ENCODE measurements around the gene NUP133.
"Not testable (repeated sequence)": the region's sequence is repeated elsewhere in the genome, so short reads cannot be mapped to it uniquely, and the experiment has no call there.

Gene NUP133

GRCh38 chr1:229411434-229412055, 96.6 kb downstream of the NUP133 start:
- no peak for DNase-seq

DNA sequence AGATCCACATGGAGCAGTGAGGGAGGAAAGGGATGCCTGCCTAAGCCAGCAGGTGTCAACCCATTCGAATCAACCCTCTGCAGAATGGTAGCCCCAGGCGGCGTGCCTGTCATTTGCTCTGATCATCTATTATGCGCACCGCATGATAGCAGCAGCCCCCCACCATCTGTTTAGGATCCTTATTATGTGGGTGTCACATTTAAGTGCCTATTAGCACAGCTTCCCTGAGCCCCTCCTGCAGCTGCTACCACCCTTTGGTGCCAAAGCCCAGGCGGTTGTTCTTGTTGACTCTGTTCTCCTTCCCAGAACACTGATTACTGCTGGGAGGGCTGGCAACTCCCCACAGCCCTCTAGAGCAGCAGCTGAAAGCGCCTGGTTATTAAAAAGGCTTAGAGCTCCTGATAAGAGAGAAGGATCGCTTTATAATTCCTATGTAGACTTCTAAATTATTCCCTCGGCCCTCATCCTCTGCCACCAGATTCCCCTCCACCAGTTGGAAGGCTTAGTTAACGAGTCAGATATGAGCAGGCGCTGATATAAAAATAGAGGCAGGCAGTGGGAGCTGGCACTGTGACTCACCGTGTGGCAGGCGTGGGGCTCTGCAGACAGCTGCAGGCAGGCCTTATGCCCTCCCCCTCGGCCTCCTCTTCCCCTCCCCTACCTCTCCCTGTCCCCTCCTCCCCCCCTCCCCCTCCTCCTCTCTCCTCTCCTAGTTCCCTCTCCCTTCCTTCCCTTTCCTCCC, 97.3 kb downstream of the NUP133 start:
- no peak for DNase-seq

- DNase-seq = no peak
These were observed 97.8 kb downstream of the NUP133 start for GRCh38 chr1:229410370-229410691.

- DNase-seq = no peak
These were observed 98.3 kb downstream of the NUP133 start for GRCh38 chr1:229409616-229410369.

- no peak for DNase-seq
These were observed 99.6 kb downstream of the NUP133 start for GRCh38 chr1:229408458-229409037.

GRCh38 chr1:229407206-229408026, 100.7 kb downstream of the NUP133 start:
- no peak for DNase-seq

DNA sequence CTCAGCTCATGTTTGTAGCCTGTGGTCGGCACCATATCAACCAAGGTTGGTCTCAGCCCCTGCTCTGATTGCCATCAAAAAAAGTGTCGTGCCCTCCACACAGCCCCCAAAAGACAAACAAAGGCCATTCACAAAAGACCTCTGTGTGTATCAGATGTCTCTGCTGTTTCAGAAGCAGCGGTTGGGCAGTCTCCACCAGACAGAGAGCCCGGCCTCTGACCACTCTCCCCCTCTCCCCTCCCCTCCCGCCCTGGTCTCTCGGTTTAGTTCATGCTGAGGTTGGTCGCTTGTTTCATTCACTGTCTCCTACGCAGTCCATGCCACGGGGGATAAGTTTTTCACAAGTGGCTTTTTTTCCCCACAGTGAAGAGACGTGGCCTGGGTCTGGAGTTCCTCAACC, 101.3 kb downstream of the NUP133 start:
- no peak for DNase-seq

GRCh38 chr1:229403573-229403972, 104.6 kb downstream of the NUP133 start:
- no peak for DNase-seq

GRCh38 chr1:229402993-229403392, 105.1 kb downstream of the NUP133 start:
- DNase-seq = no peak

- not testable (repeated sequence) for DNase-seq
These were observed 105.8 kb downstream of the NUP133 start for GRCh38 chr1:229402329-229402728.

- no peak for DNase-seq
These were observed 110.4 kb downstream of the NUP133 start for GRCh38 chr1:229397762-229398161.

DNA sequence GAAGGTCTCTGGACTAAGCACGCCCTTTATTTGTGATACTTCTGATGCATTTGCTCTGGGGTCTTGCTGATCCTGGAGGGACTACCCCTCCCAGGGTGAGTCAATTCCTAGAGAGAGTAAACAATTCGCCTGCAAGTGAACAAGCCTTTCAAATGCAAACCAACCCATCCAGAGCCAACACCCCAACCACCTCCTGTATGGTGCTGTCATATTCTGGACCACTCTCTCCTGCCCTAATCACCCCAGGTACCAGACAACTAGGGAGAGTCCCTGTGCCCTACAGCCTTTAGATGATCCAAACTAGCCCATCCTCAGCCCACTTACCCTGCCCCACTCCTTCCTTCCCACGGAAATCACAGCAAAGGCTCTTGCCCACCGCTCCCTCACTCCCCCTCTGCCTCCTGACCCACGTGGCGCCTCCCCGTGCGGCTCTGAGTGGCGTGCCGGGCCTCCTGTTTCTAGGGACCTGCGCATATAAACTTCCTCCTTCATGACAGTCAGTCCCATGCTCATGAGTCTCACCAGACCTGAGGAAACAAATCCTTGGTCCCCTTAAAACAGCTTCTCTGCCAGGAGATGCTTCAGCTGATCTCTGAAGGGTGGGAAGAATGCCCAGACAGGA, 111.4 kb downstream of the NUP133 start:
- no peak for DNase-seq

GRCh38 chr1:229394517-229394916, 113.6 kb downstream of the NUP133 start:
- not testable (repeated sequence) for DNase-seq

DNA sequence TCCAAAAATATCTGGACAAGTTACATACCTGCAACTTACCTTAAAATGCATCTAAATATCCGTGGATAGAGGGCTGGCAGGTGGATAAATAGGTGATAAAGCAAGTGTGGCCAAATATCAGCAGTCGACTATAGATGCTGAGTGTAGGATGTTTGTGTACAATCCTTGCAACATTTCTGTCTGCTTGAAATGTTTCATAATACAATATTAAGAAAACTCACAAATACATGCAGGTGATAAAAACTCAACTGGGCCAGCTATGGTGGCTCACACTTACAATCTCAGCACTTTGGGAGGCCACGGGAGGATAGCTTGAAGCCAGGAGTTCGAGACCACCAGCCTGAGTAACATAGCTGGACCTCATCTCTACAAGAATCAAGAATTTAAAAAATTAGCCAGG, 115.2 kb downstream of the NUP133 start:
- no peak for DNase-seq

Measured in KG1 (cell line).